Effector memory CD4-positive, alpha-beta T cell (primary cell): ENCODE measurements around the gene RAD51B.

ENCODE experiments used
- DNase-seq, 3 donors: peaks; one replicate each; pipeline ENCODE4 v3.0.0-alpha.2; 2020
- H3K27ac ChIP-seq: 2 replicates; pipeline ENCODE4 v1.7.0; 2013; ENCODE audit warnings: mild to moderate bottlenecking, low read length, moderate library complexity; ENCODE audit not compliant: insufficient read depth, poor library complexity, severe bottlenecking
- H3K27me3 ChIP-seq: replicated peaks from 2 replicates; pipeline ENCODE4 v1.7.0; 2013; ENCODE audit warnings: mild to moderate bottlenecking, low read length; ENCODE audit not compliant: insufficient read depth, control insufficient read depth, poor library complexity, severe bottlenecking
- H3K36me3 ChIP-seq: 2 replicates; pipeline ENCODE4 v1.7.0; 2013; ENCODE audit warnings: mild to moderate bottlenecking, low read length, moderate library complexity; ENCODE audit not compliant: control insufficient read depth, insufficient read depth
- H3K4me1 ChIP-seq: 2 replicates; pipeline ENCODE4 v1.7.0; 2013; ENCODE audit warnings: low read length, mild to moderate bottlenecking; ENCODE audit not compliant: control insufficient read depth, insufficient read depth, poor library complexity, severe bottlenecking
- H3K4me3 ChIP-seq: 2 replicates; pipeline ENCODE4 v1.7.0; 2013; ENCODE audit warnings: low read length, low read depth, mild to moderate bottlenecking; ENCODE audit not compliant: insufficient read depth, poor library complexity, severe bottlenecking
- H3K9me3 ChIP-seq: 2 replicates; pipeline ENCODE4 v1.7.0; 2013; ENCODE audit warnings: mild to moderate bottlenecking, low read length, moderate library complexity; ENCODE audit not compliant: control insufficient read depth

Gene RAD51B

DNA sequence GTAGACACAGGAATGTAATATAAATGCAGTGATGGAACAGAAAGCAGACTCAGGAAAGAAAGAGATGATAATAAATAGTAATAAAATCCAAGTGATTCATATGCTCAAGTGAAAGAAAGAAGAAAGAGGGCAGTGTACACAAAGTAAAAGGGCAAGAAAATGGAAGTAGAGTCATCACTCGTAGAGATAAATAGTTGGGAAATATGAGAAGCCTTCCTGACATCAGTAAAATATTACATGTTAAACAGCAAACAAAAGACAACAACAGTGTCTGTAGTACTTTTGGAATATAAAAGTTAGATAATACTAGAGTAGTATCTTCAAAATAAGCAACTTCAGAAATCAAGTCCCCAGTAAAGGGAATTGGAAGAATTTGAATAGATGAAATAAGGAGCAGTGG, 412.3 kb downstream of the RAD51B start:
- no peaks in the 10 kb centered on the region for H3K27me3 ChIP-seq
- H3K4me1 ChIP-seq, result no peaks in the 10 kb centered on the region
- H3K4me3 ChIP-seq, result no peak overlapping the region
- DNase-seq, result no peak
- no peaks in the 10 kb centered on the region for H3K9me3 ChIP-seq
- no peak overlapping the region for H3K27ac ChIP-seq
- H3K36me3 ChIP-seq, result no peaks in the 10 kb centered on the region

GRCh38 chr14:68232300-68233055, 412.9 kb downstream of the RAD51B start:
- Histone ChIP-seq H3K4me1 (no peaks in the 10 kb centered on the region), H3K9me3 (no peaks in the 10 kb centered on the region), H3K36me3 (no peaks in the 10 kb centered on the region), H3K4me3 (no peak overlapping the region), H3K27ac (no peak overlapping the region), H3K27me3 (no peaks in the 10 kb centered on the region)
- no peak for DNase-seq

GRCh38 chr14:68233101-68233784, 413.7 kb downstream of the RAD51B start:
- DNase-seq, result no peak
- Histone ChIP-seq H3K4me3 (no peak overlapping the region), H3K4me1 (no peaks in the 10 kb centered on the region), H3K36me3 (no peaks in the 10 kb centered on the region), H3K27me3 (no peaks in the 10 kb centered on the region), H3K27ac (no peak overlapping the region), H3K9me3 (no peaks in the 10 kb centered on the region)

GRCh38 chr14:68234101-68234905, 414.7 kb downstream of the RAD51B start:
- H3K27ac ChIP-seq, result no peak overlapping the region
- no peaks in the 10 kb centered on the region for H3K27me3 ChIP-seq
- H3K4me1 ChIP-seq, result no peaks in the 10 kb centered on the region
- no peaks in the 10 kb centered on the region for H3K36me3 ChIP-seq
- no peak for DNase-seq
- H3K4me3 ChIP-seq, result no peak overlapping the region
- no peaks in the 10 kb centered on the region for H3K9me3 ChIP-seq

DNA sequence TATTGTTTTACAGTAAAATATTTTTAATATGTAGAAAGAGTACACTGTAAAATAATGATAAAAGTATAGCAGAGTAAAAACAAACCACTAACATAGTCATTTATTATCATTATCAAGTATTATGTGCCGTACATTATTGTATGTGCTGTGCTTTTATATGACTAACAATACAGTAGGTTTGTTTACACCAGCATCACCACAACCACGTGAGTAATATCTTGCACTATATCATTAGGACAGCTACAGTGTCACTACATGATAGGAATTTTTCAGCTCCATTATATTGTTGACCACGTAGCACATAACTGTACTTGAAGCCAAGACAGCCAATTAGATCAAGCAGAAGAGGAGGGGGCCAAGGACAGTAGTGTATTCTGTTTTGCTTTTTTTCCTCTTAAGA, 415.4 kb downstream of the RAD51B start:
- H3K36me3 ChIP-seq, result no peaks in the 10 kb centered on the region
- H3K4me3 ChIP-seq, result no peak overlapping the region
- H3K27ac ChIP-seq, result no peak overlapping the region
- no peaks in the 10 kb centered on the region for H3K27me3 ChIP-seq
- H3K4me1 ChIP-seq, result no peaks in the 10 kb centered on the region
- DNase-seq, result no peak
- no peaks in the 10 kb centered on the region for H3K9me3 ChIP-seq

GRCh38 chr14:68236582-68237458, 417.2 kb downstream of the RAD51B start:
- H3K27me3 ChIP-seq, result no peaks in the 10 kb centered on the region
- no peaks in the 10 kb centered on the region for H3K9me3 ChIP-seq
- H3K27ac ChIP-seq, result no peak overlapping the region
- no peaks in the 10 kb centered on the region for H3K4me1 ChIP-seq
- no peak overlapping the region for H3K4me3 ChIP-seq
- no peak for DNase-seq
- H3K36me3 ChIP-seq, result no peaks in the 10 kb centered on the region

GRCh38 chr14:68238551-68238950, 419.0 kb downstream of the RAD51B start:
- no peaks in the 10 kb centered on the region for H3K36me3 ChIP-seq
- no peaks in the 10 kb centered on the region for H3K4me1 ChIP-seq
- H3K27ac ChIP-seq, result no peak overlapping the region
- H3K4me3 ChIP-seq, result no peak overlapping the region
- no peaks in the 10 kb centered on the region for H3K27me3 ChIP-seq
- no peaks in the 10 kb centered on the region for H3K9me3 ChIP-seq
- no peak for DNase-seq

GRCh38 chr14:68238976-68239375, 419.4 kb downstream of the RAD51B start:
- no peak for DNase-seq
- no peaks in the 10 kb centered on the region for H3K36me3 ChIP-seq
- H3K27ac ChIP-seq, result no peak overlapping the region
- no peaks in the 10 kb centered on the region for H3K9me3 ChIP-seq
- no peak overlapping the region for H3K4me3 ChIP-seq
- no peaks in the 10 kb centered on the region for H3K27me3 ChIP-seq
- no peaks in the 10 kb centered on the region for H3K4me1 ChIP-seq

GRCh38 chr14:68239988-68240771, 420.6 kb downstream of the RAD51B start:
- no peak overlapping the region for H3K27ac ChIP-seq
- no peak overlapping the region for H3K4me3 ChIP-seq
- no peaks in the 10 kb centered on the region for H3K9me3 ChIP-seq
- no peak for DNase-seq
- no peaks in the 10 kb centered on the region for H3K36me3 ChIP-seq
- no peaks in the 10 kb centered on the region for H3K4me1 ChIP-seq
- no peaks in the 10 kb centered on the region for H3K27me3 ChIP-seq
